NCI-H1417 (cell line): ENCODE measurements around the gene CALML3.

ENCODE experiments used
- DNase-seq, 3 experiments: peaks; one replicate each; lab custom pipeline; 2025; lab: John Stamatoyannopoulos, UW

The CALML3 gene

DNA sequence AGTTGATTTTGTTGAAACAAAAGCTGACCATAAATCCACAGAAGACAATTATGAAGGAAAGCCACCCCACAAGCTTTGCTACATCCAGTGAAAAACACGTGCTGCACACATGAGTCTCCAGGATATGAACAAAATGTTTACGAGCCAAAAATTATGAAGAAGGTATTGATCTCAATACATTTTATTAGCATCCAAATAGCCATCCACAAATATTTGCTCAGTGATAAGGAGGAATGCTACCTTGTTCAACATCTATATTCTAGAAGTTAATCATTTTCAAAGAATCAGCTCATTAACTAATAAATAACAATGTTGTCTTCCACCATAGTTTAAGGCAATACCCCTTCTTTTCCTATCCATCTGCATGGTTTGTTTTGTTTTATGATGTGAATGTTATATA is 42.7 kb downstream of the CALML3 start:
- DNase-seq: no peak

GRCh38 chr10:5568984-5569383 is 44.2 kb downstream of the CALML3 start:
- DNase-seq: no peak

DNA sequence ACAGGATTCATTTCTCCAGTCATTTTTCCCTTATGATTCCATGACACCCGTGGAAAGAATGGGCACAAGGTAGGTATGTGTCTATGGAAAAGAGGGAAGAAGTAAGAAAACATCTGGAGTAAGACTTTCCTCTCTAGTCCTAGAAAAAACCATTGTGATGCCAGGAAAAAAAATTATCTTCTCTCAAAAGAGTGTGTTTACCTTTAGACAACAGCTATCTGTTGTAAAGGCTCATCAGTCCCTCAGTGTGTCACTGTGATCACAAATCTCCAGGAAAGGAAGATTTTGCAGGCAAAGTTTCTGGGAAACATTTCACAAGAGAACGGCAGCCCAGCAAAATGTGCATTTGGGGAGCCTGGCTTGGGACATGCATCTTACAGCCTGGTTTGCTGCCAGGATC is 44.8 kb downstream of the CALML3 start:
- DNase-seq: no peak

DNA sequence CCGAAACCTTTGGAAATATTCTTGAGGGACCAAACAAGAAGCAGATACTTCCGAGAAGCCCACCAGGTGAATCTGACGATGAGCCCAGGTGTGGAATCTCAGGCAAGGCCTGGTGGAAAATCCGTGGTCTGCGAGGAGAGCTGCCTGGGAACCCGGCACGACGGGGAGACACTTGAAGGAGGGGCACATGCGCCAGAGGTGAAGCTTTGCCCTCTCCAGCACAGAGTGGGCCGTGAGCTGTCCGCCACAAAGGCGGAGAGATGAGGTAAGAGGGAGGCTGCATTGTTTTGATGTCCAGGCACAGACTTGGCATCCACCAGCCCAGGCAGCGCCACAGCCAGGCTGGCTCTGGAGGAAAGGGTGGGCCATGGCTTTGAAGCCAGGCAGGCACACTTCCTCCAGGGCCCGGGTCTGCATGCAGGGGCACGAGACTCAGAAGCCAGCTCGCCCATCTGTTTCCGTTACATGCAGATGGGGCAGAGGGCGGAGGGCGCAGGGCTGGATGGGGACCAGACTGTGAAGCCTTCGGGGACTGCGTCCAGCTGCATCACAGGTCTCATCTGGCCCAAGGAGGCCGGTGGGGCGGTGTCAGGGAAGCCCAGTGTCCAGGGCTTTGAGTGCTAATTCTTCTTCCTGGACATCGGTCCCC is 45.4 kb downstream of the CALML3 start:
- no peak for DNase-seq

DNA sequence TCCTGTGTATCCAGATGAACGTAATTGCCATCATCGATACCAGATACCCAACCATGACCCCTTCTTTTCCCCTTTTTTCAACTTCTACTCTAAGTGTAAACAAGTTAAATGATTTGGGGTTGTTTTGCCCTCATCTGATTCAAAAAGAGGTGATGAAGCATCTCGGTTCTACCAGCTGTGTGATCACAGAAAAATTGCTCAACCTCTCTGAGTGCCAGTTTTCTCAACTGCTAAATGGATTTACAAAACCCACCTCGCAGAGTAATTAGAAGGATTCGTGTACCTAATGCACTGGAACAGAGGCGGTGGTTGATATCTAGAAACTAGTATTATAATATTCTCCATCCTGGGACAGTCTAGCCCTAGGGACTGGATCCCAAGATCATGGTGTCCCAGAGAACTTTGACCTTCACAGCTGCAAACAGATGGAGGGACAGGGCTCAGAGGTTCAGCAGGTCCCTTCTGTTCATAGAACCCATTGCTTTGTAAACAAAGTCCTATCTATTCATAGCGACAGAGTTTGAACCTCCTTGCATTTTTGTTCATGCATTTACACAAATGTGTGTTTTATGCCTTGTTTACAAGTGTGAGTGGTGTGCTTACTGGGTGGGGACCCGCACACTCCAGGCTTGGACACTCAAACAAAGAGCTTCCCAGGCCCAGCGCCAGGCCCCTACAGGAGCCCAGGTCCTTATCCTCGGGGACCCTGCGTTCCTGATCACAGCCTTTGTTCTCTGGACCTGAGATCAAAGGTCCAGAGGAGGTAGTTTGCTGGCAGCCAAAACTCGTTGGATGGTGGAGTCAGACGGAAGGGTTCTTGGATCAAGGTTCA is 46.4 kb downstream of the CALML3 start:
- DNase-seq: no peak

DNA sequence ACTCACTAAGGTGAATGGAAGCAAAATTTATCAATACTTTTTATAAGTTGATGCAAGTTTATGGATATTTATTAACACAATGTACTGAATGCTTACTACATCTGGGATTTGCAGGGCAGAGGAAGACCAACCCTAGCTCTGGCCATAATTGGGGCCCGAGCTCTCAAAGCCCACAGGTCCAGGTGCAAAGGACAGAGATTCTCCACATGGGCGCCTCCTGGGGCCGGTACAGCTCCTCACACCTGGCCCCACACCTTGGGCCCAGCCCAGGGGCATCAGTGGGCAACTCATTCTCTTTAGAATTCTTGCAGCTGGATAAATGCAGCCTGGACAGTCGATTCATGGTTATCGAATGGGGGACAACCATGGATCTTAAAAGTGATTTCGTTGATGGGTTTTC is 47.1 kb downstream of the CALML3 start:
- DNase-seq: no peak

DNA sequence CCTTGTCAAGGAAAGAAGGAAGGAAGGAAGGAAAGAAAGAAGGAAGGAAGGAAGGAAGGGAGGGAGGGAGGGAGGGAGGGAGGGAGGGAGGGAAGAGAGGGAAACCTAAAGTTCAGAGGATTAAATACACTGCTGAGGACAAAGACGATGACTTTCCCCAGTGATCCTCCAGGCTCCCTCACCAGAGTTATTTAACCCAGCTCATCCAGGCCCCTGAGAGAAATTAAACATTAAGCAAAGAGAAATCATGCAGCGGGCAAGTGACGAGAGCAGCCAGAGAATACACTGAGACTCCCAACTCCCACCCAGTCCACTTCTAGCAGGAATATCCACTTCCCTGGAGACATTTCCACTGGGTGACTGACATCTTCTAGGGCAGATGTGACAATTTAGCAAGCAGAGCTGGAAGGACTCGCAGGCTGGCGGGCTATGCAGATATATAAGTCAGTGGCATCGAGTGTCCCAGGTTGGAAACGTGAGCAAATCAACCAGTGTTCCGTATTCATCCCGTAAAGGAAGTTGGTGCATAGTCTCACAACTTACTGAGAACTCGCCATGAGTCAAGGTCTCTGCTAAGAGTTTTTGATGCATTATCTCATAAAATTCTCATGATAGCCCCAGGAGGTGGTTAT is 48.7 kb downstream of the CALML3 start:
- no peak for DNase-seq

DNA sequence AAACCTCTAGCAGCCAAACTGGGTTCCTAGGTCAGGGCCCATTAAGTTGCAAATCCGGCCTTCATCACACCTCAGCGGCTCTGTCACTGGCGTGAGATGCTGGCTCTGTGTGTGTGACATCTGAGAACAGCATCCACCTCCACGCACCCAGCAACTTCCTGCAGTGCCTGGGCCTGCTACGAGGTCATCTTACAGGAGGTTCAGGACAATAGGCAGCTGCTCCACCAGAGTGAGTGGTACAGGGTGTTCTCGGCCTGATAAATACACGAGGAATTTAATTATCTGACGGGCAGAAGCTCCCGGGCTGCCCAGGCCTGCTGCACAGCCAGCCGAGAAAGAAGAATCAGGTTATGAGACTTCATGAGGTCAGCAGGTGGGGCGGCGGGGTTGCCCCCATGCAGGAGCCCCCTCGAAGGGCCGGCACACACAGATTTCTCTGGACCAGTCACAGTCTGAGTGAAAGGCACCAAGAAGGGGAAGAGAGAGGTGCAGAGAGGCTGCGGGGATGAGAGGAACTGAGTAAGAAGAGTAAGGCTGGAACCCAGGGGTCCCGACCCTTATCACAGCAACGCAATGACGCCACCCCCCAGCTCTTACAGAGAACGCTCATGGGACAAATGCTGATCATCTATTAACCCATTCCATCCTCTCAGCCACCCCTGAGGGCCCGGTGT is 49.3 kb downstream of the CALML3 start:
- DNase-seq: peak in 1 of 3 experiments; percentile 32

DNA sequence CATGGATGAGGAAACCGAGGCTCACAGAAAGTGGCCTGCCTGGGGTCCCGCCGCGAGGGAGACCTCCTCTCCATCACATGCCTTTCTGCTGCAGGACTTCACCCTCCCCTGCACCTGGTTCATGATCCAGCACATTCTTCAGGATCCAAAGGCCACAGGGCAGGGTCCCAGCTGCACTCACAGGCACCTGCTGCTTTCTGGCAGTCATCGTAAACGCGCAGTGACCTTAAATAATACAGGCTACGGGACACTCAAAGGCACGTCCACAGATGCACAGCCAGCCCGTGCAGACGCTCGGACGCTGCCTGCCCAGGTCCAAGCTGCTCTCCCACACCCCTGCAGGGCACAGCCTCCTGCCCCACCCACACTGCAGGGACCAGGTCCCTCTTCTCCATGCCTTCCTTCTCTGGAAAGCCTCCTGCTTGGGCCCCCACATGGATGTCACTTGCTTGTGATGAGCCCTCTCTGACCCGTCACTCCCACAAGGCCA is 49.9 kb downstream of the CALML3 start:
- no peak for DNase-seq

DNA sequence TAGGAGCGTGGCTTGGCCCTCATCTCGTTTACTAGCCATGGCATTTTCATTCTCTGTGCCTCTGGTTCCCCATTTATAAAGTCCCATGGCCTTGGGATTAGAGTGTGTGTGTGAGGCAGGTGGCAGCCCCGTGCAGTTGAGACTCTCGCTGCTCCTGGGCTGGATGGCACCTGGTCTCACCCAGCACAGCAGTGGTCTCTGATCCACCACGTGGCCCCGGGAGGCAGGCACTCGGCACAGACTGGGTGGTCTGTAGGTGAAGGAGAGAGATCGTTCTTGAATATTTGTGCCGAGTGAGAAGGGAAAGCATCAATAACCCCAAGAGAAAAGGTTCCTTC is 50.4 kb downstream of the CALML3 start:
- no peak for DNase-seq

- DNase-seq: peak in 2 of 3 experiments; percentile 2 to 38
Observed at GRCh38 chr10:5575482-5576153, 50.9 kb downstream of the CALML3 start.

GRCh38 chr10:5576154-5576748 is 51.5 kb downstream of the CALML3 start:
- DNase-seq: no peak
